ENCODE data around the gene LCE1D.

LCE1D gene, protein sequence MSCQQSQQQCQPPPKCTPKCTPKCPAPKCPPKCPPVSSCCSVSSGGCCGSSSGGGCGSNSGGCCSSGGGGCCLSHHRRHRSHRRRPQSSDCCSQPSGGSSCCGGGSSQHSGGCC

DNA sequence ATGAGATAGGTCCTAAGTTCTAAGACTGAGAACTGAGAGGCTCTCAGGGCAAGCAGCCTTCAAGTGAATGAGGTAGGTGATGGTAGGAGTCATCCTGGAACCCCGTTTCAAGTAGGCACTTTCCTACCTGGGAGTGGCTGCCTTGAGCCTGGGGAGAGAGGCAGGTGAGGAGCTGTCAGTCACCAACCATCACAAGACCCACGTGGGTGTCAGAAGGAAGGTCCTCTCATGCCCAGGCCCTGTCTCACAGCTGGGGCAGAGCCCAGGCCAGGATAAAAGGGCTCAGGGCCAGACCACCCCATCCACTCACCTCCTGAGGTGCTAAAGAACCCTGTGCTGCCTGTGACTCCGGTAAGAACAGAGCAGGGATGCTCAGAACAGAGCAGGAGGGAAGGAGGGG is at the start of gene LCE1D:
Gene LCE1D, plus strand, starts transcription at position 301 of the 400 bp plus-strand sequence. CDS start 1,074 bp downstream, outside the sequence.
- DNase-seq: no peak

DNA sequence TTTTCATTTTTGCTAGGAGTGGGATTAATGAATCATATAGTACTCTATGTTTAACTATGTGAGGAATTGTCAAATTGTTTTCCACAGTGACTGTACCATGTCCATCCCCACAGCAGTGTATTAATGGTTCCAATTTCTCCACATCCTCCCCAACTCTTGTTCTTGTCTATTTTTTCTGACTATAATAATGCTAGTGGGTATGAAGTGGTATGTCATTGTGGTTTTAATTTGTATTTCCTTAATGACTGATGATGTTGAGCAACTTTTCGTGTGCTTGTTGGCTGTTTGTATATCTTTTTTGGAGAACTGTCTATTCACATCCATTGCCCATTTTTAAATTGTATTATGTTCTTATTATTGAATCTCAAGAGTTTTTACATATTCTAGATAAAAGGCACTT is 48.7 kb upstream of the LCE1D start:
- no peak for DNase-seq

DNA sequence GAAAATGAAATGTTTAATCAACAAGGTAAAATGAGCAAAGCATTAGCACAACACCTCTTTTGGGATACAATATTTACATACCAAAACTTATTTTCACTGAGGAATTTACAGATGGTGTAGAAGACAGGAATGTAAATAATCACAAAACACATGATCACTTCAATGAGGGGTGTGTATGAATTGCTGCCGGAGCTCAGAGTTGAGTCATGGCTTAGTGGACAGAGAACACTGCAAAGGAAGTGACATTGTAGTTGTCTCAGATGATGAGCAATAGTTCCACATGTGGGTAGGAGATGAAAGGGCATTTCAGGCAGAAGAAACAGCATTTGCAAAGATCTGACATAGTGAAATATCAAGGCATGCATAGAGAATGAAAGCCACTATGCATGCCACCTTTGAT is 44.3 kb upstream of the LCE1D start:
- no peak for DNase-seq

DNA sequence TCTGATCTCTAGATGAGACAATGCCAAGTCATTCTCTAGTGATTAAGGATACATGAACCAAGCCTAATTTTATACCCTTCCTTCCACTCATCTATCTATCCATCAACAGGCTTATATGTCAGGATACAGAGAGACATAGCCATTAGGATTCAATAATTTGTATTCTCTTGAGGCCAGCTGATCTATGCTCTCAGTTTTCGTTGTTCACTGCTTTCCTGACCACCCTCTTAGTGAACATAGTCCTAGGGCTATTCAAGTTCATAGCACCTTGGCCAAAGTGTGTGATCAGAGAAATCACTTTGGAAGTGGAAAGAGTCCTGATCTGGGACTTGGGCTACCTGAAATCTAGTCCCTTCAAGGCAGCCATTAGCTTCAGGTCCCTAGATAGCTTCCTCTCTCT is 42.9 kb upstream of the LCE1D start:
- DNase-seq: no peak

DNA sequence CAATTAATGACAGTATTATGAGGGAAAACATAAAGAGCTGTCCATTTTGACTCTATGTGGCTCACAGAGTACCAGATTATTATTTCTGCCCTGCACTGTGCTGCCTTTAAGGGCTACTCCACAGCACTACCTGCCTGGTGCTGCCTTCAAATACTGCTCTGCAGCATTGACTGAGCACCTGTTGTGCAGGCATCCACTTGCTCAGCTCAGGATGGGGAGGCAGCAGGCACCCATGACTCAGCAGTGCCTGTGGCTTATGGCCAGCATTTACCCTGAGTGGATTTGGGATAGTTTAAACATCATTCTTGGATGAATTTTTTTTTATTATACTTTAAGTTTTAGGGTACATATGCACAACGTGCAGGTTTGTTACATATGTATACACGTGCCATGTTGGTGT is 39.6 kb upstream of the LCE1D start:
- no peak for DNase-seq

DNA sequence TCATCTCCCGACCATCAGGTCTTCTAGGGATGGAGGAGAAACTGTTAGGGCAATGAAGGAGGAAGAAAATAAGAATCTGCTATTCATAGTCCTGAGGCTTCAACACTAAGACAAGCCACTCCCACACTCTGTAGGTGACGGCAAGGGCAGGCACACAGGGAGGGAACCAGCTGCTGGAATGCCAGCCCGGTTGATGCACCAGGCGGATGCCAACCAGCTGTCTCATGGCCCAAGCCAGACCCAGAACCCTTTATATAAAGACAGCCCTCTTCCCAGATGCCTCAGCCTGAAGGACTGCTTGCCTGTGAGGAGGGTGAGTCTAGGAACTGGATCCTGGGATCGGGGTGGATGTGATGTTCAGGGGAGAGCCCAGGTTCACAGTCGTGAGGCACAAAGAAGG is 38.8 kb upstream of the LCE1D start, which contains the start of gene KPRP:
Gene KPRP, plus strand, starts transcription at position 279 of the 400 bp plus-strand sequence. CDS start 1,564 bp downstream, outside the sequence.
- DNase-seq: no peak

DNA sequence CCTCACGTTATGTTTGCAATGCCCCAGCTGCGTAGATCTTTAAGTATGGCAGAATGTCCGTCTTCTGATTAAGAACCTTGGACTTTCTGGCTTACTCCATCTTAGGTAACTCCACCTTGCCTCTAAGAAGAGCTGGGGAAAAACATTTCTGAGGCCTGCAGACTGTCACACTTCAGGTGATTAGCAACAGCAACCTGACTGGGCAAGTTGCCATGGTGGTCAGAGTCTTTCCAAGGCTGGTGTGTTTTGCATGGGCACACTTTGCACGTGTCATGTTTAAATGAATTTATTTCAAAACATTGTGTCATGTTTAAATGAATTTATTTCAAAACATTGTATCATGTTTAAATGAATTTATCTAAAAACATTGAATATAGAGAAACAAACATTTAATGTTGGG is 37.9 kb upstream of the LCE1D start:
- no peak for DNase-seq

DNA sequence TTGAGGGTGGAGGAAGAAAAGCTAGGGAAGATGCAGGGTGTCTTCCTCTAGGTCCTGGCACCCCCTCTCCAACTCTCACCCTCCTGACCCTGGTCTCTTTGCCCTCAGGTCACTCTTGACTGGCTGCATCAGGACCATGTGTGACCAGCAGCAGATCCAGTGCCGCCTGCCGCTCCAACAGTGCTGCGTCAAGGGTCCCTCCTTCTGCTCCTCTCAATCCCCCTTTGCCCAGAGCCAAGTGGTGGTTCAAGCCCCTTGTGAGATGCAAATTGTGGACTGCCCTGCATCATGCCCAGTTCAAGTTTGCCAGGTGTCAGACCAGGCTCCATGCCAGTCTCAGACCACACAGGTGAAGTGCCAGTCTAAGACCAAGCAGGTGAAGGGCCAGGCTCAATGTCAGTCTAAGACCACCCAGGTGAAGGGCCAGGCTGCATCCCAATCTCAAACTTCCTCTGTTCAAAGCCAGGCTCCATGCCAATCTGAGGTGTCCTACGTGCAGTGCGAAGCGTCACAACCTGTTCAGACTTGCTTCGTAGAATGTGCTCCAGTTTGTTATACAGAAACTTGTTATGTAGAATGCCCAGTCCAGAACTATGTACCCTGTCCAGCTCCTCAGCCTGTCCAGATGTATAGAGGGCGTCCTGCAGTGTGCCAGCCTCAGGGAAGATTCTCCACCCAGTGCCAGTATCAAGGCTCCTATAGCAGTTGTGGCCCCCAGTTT is 36.9 kb upstream of the LCE1D start:
- DNase-seq: no peak

DNA sequence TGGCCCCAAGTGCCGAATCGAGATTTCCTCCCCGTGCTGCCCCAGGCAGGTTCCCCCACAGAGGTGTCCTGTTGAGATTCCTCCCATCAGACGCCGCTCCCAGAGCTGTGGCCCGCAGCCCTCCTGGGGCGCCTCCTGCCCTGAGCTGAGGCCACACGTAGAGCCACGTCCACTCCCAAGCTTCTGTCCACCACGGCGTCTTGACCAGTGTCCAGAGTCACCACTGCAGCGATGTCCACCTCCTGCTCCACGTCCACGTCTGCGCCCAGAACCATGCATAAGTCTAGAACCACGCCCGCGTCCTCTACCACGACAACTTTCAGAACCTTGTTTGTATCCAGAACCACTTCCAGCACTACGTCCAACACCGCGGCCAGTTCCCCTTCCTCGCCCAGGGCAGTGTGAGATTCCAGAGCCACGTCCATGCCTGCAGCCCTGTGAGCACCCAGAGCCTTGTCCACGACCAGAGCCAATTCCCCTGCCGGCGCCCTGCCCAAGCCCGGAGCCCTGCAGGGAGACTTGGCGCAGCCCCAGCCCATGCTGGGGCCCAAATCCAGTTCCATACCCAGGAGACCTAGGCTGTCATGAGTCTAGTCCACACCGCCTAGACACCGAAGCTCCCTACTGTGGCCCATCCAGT is 35.9 kb upstream of the LCE1D start:
- no peak for DNase-seq

DNA sequence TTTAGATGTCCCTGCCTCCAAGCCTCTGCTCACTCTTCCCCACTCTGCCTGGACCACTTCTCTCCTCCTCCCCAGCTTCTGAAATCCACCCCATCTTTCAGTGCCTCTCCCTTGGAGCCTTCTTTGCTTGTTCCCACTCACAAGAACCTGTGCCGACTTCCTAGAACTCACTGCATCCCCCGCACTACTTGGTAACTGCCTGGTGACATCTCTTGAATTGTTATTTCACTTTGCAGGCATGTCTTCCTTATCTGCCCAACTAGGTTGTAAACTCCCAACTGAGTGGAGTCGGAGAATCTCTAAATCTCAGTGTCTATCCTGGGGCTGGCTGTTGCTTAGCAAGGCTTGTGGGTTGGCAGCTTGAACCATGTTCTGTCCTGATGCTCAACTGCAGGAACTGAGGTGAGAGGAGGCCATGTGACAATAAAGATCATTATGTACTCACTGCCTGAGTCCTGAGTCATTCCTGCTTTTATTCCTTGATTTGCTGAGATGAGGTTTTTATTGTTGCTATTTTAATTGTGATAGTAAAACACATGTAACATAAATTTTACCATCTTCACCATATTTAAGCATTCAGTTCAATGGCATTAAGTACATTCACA is 34.8 kb upstream of the LCE1D start:
- DNase-seq: no peak

DNA sequence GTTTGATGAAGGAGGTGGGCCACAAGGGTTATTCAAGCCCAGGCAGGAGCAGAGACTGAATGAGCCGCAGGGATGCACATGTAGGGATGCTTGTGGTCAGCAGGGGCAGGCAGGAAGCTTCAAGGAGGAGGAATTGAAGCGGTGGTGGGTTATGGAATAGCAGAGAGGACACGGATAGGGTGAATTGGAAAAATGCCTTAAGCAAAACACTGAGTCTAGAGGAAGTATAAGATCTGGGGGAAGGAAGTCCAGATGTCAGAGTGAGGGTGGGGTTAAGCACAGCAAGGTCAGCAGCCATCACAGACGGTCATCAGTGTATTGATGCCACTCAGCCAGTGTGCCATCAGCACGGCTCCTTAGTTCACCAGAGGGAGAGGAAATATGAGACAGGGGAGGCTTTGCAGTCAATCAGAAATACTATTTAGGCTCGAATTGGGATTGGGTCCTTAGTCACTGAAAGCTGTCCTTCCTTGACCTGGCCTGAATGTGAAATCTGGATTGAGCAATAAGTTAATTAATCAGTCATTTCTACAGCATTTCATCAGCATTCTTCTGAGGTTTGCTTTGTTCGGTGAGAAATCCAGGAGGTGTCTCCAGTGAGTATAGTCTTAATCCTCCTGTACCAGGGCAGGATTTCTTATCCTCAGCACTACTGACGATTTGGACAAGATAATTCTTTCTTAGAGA is 27.5 kb upstream of the LCE1D start:
- no peak for DNase-seq

DNA sequence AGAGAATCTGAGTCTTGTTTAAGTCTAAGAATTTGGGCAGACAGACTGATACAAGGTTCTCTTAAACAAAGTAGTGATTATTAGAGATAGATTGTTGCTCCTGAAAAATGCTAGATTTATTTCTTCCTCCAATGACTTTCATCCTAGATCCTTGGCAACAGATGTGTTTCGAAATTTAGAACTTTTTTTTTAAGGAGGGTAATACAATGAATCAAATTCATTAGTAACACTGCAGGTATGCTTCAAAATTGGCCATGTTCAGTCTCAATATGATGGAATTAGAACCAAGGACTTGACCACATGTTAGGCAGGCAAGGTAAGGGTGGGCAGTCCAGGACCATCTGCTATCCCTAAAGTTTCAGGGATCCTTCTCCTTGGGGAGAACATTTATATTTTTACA is 26.1 kb upstream of the LCE1D start:
- DNase-seq: no peak

DNA sequence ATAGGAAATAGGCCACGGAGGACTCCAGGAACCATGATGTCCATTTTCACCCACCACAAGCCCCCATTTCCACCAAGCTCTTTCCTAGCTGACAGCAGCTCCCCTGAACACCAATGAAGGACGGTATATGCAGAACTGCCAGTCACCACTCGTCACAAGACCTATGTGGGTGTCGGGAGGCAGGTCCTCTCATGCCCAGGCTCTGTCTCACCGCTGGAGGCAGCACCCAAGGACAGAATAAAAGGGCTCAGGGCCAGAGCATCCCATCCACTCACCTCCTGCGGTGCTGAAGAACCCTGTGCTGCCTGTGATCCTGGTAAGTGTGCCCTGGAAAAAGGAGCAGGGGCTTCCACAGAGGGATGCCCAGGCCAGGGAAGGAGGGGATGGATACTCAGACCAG is 21.6 kb upstream of the LCE1D start, which contains the start of gene LCE1F:
Gene LCE1F, plus strand, starts transcription at position 266 of the 400 bp plus-strand sequence. CDS start 1,232 bp downstream, outside the sequence.
- DNase-seq: no peak

DNA sequence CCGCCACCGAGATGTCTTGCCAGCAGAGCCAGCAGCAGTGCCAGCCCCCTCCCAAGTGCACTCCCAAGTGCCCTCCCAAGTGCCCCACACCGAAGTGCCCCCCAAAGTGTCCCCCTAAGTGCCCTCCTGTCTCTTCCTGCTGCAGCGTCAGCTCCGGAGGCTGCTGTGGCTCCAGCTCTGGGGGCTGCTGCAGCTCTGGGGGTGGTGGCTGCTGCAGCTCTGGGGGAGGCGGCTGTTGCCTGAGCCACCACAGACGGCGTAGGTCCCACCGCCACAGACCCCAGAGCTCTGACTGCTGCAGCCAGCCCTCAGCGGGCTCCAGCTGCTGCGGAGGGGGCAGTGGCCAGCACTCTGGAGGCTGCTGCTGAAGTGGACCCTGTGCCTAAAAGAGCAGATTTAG is 20.2 kb upstream of the LCE1D start:
- no peak for DNase-seq

DNA sequence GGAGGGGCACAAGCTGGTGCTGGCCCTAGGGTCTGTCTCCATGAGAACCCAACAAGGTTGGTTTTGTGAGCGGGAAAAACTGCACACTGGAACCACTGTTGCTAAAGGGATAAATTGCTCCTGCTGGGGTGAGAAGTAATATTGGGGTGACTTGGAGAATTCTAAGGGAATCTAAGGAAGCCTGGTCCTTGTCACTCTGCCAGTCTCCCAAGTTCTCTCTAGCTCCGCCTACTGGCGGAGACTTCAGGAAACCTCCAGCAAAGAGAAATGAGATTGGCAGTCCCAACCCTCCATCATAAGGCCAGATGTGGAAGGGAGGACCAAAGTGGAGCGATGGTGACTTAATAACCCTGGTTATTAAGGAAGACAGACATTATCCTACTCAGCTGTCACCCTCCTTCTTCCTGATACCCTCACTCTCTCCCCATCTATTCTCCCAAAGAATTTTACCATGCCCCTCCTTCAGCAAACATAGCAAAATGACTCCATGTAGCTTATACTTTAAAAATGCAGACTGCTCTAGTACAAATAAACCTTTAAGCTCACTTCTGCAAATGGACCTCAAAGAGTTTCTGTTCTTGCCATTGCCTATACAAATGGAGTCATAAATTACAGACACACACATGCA is 18.9 kb upstream of the LCE1D start:
- DNase-seq: no peak

DNA sequence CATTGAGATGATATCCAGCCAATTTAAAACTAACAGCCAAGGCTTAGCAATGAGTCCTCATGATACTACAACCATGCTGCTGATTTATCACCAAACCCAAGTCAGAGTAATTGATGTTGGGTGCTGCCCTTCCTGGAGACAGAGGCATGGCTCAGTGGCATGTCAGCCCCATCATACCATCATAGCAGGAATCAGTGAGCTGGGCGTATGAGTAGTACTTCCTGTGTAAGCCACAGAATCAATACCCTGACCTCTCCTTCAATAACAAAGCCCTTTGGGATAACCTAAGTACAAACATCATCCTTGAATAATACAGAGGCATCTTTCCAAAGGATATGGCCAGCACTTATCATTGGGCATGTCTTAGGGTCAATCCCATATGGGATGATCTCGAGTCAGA is 13.4 kb upstream of the LCE1D start:
- no peak for DNase-seq

DNA sequence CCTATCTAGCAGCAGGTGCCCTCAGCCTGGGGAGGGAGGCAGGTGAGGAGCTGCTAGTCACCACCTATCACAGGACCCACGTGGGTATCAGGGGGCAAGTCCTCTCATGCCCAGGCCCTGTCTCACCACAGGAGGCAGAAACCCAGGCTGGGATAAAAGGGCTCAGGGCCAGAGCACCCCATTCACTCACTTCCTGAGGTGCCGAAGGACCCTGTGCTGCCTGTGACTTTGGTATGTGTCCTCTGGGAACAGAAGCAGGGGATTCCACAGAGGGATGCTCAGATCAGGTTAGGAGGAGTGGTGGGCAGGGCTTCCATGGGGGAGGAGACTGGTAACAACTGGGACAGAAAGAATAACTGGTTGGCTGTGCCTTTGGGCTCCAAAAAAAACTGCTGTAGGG is 10.4 kb upstream of the LCE1D start, which contains the start of gene LCE1E:
Gene LCE1E, plus strand, starts transcription at position 181 of the 400 bp plus-strand sequence. CDS start 1,043 bp downstream, outside the sequence.
- no peak for DNase-seq

DNA sequence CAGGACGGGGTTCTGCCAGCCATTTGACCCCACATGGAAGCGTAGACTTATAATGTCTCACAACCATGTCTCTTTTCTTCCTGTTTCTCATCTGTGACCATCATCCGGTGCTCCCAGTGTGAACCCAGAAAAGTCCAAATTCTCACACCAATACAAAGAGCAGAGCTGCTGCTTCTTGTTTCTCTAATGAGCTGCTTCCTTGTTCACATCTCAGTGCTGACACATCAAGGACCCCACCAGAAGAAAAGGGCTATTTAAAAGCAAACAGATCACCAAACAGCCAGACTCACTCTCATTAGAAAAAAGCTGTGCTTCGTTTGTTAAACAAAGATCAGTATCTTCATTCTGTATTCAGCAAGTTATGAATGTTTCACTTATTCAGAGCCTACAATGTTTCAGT is 835 bp upstream of the LCE1D start:
- no peak for DNase-seq

DNA sequence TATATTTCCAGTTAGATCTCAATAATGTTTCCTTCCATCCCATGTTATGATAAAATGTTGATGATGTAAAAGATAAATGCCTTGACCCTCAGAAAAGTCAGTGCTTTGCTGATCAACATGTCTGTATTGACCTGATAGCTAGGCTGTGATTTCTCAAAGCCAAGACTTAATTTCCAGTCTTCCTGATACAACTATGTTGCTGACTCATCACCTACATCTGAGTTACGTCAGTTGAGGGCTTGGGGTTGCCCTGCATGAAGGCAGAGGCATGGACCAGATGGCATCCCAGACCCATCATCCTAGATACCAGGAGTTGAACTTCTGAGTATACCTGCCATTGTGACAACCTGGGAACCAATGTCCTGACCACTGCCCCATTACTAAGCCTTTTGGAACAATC is 4.8 kb downstream of the LCE1D start:
- DNase-seq: no peak

DNA sequence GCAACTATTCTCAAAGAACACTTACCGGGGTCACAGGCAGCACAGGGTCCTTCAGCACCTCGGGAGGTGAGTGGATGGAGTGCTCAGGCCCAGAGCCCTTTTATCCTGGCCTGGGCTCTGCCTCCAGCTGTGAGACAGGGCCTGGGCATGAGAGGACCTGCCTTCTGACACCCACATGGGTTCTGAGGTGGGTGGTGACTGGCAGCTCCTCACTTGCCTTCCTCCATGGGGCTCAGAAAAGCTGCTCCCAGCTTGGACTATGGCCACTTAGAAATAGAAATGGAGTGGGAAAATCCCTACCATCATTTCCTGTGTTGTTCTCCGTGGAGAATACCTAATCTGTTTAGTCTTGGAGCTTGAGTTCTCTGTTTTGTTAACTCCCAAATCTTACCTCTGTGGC is 10.1 kb downstream of the LCE1D start, which contains the start of gene LCE1C:
Gene LCE1C, minus strand, starts transcription at position 76 of the 400 bp plus-strand sequence. CDS start 1,173 bp downstream, outside the sequence.
- no peak for DNase-seq

DNA sequence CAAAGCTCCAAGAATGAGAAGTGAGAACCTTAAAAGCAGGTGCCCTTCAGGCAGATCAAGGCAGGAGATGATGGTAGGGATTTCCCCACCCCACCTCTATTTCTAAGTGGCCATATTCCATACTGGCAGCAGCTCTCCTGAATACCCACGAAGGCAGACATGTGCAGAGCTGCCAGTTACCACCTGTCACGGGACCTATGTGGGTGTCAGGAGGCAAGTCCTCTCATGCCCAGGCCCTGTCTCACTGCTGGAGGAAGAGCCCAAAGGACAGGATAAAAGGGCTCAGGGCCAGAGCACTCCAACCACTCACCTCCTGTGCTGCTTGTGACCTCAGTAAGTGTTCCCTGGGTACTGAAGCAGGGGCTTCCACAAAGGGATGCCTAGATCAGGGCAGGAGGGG is 14.5 kb downstream of the LCE1D start:
- DNase-seq: no peak

DNA sequence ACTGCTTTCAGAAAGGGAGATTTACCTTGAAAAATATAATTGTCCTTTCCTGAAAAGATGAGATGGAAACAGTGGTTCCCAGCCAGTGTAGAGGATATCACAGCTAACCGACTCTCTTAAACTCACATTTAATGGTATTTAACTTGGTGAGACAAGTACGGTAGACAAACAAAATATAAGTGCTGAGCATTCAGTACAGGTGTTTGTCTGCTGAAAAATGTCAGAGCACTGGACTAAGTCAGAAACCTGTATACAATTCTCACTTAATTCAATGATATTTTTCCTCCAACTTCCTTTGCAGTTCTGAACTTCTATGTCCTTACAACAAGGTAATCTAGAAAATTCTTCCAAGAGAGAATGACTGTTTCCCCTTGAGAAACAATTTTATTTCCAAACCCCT is 15.2 kb downstream of the LCE1D start, which contains the start of gene LCE1B:
Gene LCE1B, plus strand, starts transcription at position 301 of the 400 bp plus-strand sequence. CDS start 476 bp downstream, outside the sequence.
- DNase-seq: no peak
